Mesenchymal stem cell (in vitro differentiated cells and primary cell): ENCODE results near the gene PPP1R9A.

Experiments used
- DNase-seq: peaks from one replicate; pipeline ENCODE4 v3.0.0-alpha.2; 2013
- H2AFZ ChIP-seq: one replicate; pipeline ENCODE4 v1.6.1; 2013; ENCODE audit warnings: low read depth, mild to moderate bottlenecking, control low read depth, inconsistent platforms, low read length, moderate library complexity
- H2AK5ac ChIP-seq: 2 replicates; pipeline ENCODE4 v1.6.1; 2013; ENCODE audit warnings: low read length, moderate library complexity, mild to moderate bottlenecking, inconsistent platforms; ENCODE audit not compliant: severe bottlenecking
- H2BK120ac ChIP-seq: one replicate; pipeline ENCODE4 v1.6.1; 2013; ENCODE audit warnings: low read depth, mild to moderate bottlenecking, inconsistent platforms, low read length, moderate library complexity
- H2BK12ac ChIP-seq, 2 experiments: one replicate each; pipeline ENCODE4 v1.6.1; 2013; ENCODE audit warnings: inconsistent platforms in 2 of 2, low read length in 2 of 2, mild to moderate bottlenecking in 2 of 2, moderate library complexity in 2 of 2, control low read depth in 1 of 2
- H2BK15ac ChIP-seq: one replicate; pipeline ENCODE4 v1.6.1; 2013; ENCODE audit warnings: mild to moderate bottlenecking, low read depth, inconsistent platforms; ENCODE audit not compliant: poor library complexity, severe bottlenecking
- H2BK5ac ChIP-seq: 2 replicates; pipeline ENCODE4 v1.6.1; 2013; ENCODE audit warnings: low read depth, mild to moderate bottlenecking, low read length, control low read depth, inconsistent platforms; ENCODE audit not compliant: poor library complexity, severe bottlenecking
- H3K14ac ChIP-seq, 2 experiments: one replicate each; pipeline ENCODE4 v1.6.1; 2013; ENCODE audit warnings: inconsistent platforms in 2 of 2, low read length in 2 of 2, control low read depth in 1 of 2, mild to moderate bottlenecking in 1 of 2, moderate library complexity in 1 of 2
- H3K18ac ChIP-seq, 2 experiments: one replicate each; pipeline ENCODE4 v1.6.1; 2013; ENCODE audit warnings: inconsistent platforms in 2 of 2, low read length in 2 of 2, control low read depth in 1 of 2, low read depth in 1 of 2, mild to moderate bottlenecking in 1 of 2
- H3K23ac ChIP-seq, 2 experiments: one replicate each; pipeline ENCODE4 v1.6.1; 2013; ENCODE audit warnings: inconsistent platforms in 2 of 2, low read length in 2 of 2, mild to moderate bottlenecking in 2 of 2, moderate library complexity in 2 of 2, control low read depth in 1 of 2
- H3K27ac ChIP-seq: 2 replicates; pipeline ENCODE4 v1.5.1; 2013; ENCODE audit warnings: mild to moderate bottlenecking, moderate library complexity, low read length, control low read depth, inconsistent platforms; ENCODE audit not compliant: poor library complexity, severe bottlenecking
- H3K27me3 ChIP-seq, 2 experiments: 2 replicates each; pipeline versions ENCODE4 v1.6.1 to v1.7.0; 2013; ENCODE audit warnings: low read length in 2 of 2, mild to moderate bottlenecking in 2 of 2, moderate library complexity in 2 of 2, control low read depth in 1 of 2, inconsistent platforms in 1 of 2; ENCODE audit not compliant: control insufficient read depth in 1 of 2, insufficient read depth in 1 of 2
- H3K36me3 ChIP-seq, 2 experiments: 2 replicates each; pipeline versions ENCODE4 v1.6.1 to v1.7.0; 2013; ENCODE audit warnings: low read length in 2 of 2, control low read depth in 1 of 2, inconsistent platforms in 1 of 2, low read depth in 1 of 2, mild to moderate bottlenecking in 1 of 2; ENCODE audit not compliant: insufficient read depth in 2 of 2, control insufficient read depth in 1 of 2
- H3K4ac ChIP-seq, 2 experiments: one replicate each; pipeline ENCODE4 v1.6.1; 2013; ENCODE audit warnings: inconsistent platforms in 2 of 2, low read length in 2 of 2, mild to moderate bottlenecking in 2 of 2, moderate library complexity in 2 of 2, control low read depth in 1 of 2, low read depth in 1 of 2
- H3K4me1 ChIP-seq: 2 replicates; pipeline ENCODE4 v1.6.1; 2013; ENCODE audit warnings: low read depth, low read length, control low read depth; ENCODE audit not compliant: control insufficient read depth, insufficient read depth
- H3K4me2 ChIP-seq: 2 replicates; pipeline ENCODE4 v1.6.1; 2013; ENCODE audit warnings: low read length, mild to moderate bottlenecking, inconsistent platforms; ENCODE audit not compliant: poor library complexity, severe bottlenecking
- H3K4me3 ChIP-seq, 2 experiments: 2 replicates each; pipeline versions ENCODE4 v1.5.1 to v1.7.0; 2013; ENCODE audit warnings: low read length in 2 of 2, mild to moderate bottlenecking in 2 of 2, control low read depth in 1 of 2, low read depth in 1 of 2; ENCODE audit not compliant: insufficient read depth in 1 of 2
- H3K79me1 ChIP-seq: replicated peaks from 2 replicates; pipeline ENCODE4 v1.6.1; 2013; ENCODE audit warnings: mild to moderate bottlenecking, control low read depth, low read length, inconsistent platforms; ENCODE audit not compliant: poor library complexity, severe bottlenecking
- H3K9ac ChIP-seq: 2 replicates; pipeline ENCODE4 v1.7.0; 2013; ENCODE audit warnings: mild to moderate bottlenecking, low read length, moderate library complexity
- H3K9me3 ChIP-seq: 2 replicates; pipeline ENCODE4 v1.7.0; 2013; ENCODE audit warnings: mild to moderate bottlenecking, low read length; ENCODE audit not compliant: control insufficient read depth
- H4K8ac ChIP-seq: one replicate; pipeline ENCODE4 v1.6.1; 2013; ENCODE audit warnings: inconsistent platforms, mild to moderate bottlenecking, low read length, moderate library complexity
- H4K91ac ChIP-seq: one replicate; pipeline ENCODE4 v1.6.1; 2013; ENCODE audit warnings: mild to moderate bottlenecking, low read length, inconsistent platforms
- WGBS: methylation state at CpG from one replicate; pipeline ENCODE4 v1.1.7; 2013; ENCODE audit warnings: mixed read lengths; 5-methylcytosine and 5-hydroxymethylcytosine counted together

PPP1R9A gene

GRCh38 chr7:95324431-95324830 is 417.0 kb downstream of the PPP1R9A start, which contains the start of gene PON1:
Gene PON1, minus strand, starts transcription at chr7:95324532. Its CDS starts 57 bp downstream, at chr7:95324475.
- H3K27ac ChIP-seq = no peak within 1 kb of the TSS
- H3K4me3 ChIP-seq = no peak within 1 kb of the TSS
- H4K91ac ChIP-seq = no peak within 1 kb of the TSS
- no peak within 1 kb of the TSS for H3K9ac ChIP-seq
- H3K27me3 ChIP-seq = peaks cover 0 to 18% of the 10 kb centered on the region in 2 experiments
- H3K9me3 ChIP-seq = peaks cover 4% of the 10 kb centered on the region
- no peak within 1 kb of the TSS for H2AFZ ChIP-seq
- H3K4me2 ChIP-seq = no peak within 1 kb of the TSS
- H2BK120ac ChIP-seq = no peak within 1 kb of the TSS
- H3K14ac ChIP-seq = no peak within 1 kb of the TSS
- H2BK5ac ChIP-seq = no peak within 1 kb of the TSS
- 38% methylated on average over 17 of the region's 20 CpGs for WGBS
- no peak within 1 kb of the TSS for H3K18ac ChIP-seq
- H3K4ac ChIP-seq = no peak within 1 kb of the TSS
- H2BK15ac ChIP-seq = no peak within 1 kb of the TSS
- H3K4me1 ChIP-seq = peaks cover 4% of the 10 kb centered on the region
- no peaks in the 10 kb centered on the region for H3K79me1 ChIP-seq
- no peak within 1 kb of the TSS for H2BK12ac ChIP-seq
- no peak within 1 kb of the TSS for H4K8ac ChIP-seq
- no peak within 1 kb of the TSS for H2AK5ac ChIP-seq
- H3K23ac ChIP-seq = no peak within 1 kb of the TSS
- no peak for DNase-seq
- no peaks in the 10 kb centered on the region for H3K36me3 ChIP-seq

- H3K18ac ChIP-seq = no peak overlapping the region
- H3K4me2 ChIP-seq = no peak overlapping the region
- H2AK5ac ChIP-seq = no peak overlapping the region
- H3K4me1 ChIP-seq = peaks cover 4% of the 10 kb centered on the region
- no peak overlapping the region for H3K4me3 ChIP-seq
- no peaks in the 10 kb centered on the region for H3K79me1 ChIP-seq
- H3K9ac ChIP-seq = no peak overlapping the region
- no peak for DNase-seq
- no peak overlapping the region for H2BK12ac ChIP-seq
- no peak overlapping the region for H3K23ac ChIP-seq
- 81% methylated on average over 3 of the region's 3 CpGs for WGBS
- H4K8ac ChIP-seq = no peak overlapping the region
- H3K36me3 ChIP-seq = no peaks in the 10 kb centered on the region
- peaks cover 4% of the 10 kb centered on the region for H3K9me3 ChIP-seq
- no peak overlapping the region for H2AFZ ChIP-seq
- H3K4ac ChIP-seq = no peak overlapping the region
- no peak overlapping the region for H2BK120ac ChIP-seq
- H3K27me3 ChIP-seq = peaks cover 0 to 18% of the 10 kb centered on the region in 2 experiments
- H3K27ac ChIP-seq = no peak overlapping the region
- H2BK15ac ChIP-seq = no peak overlapping the region
- H3K14ac ChIP-seq = no peak overlapping the region
- H4K91ac ChIP-seq = no peak overlapping the region
- H2BK5ac ChIP-seq = no peak overlapping the region
Observed at GRCh38 chr7:95327356-95327755, 420.0 kb downstream of the PPP1R9A start.

- no peak overlapping the region for H2BK5ac ChIP-seq
- no peak overlapping the region for H2BK120ac ChIP-seq
- H4K8ac ChIP-seq = no peak overlapping the region
- H4K91ac ChIP-seq = no peak overlapping the region
- no peaks in the 10 kb centered on the region for H3K79me1 ChIP-seq
- no peaks in the 10 kb centered on the region for H3K4me1 ChIP-seq
- H2AFZ ChIP-seq = no peak overlapping the region
- H3K23ac ChIP-seq = no peak overlapping the region
- H3K4me2 ChIP-seq = peak overlapping the region; percentile 41
- peak overlapping the region in 1 of 2 experiments; percentile 75 for H3K4me3 ChIP-seq
- 82% methylated on average over 2 of the region's 4 CpGs for WGBS
- peaks cover 4% of the 10 kb centered on the region for H3K9me3 ChIP-seq
- H2AK5ac ChIP-seq = no peak overlapping the region
- no peak overlapping the region for H3K4ac ChIP-seq
- no peak overlapping the region for H2BK15ac ChIP-seq
- H2BK12ac ChIP-seq = no peak overlapping the region
- peak; percentile 20 for DNase-seq
- peak overlapping the region; percentile 73 for H3K9ac ChIP-seq
- no peak overlapping the region for H3K18ac ChIP-seq
- H3K36me3 ChIP-seq = no peaks in the 10 kb centered on the region
- H3K14ac ChIP-seq = no peak overlapping the region
- peaks cover 0 to under 1% of the 10 kb centered on the region in 2 experiments for H3K27me3 ChIP-seq
- H3K27ac ChIP-seq = peak overlapping the region; percentile 53
Observed at GRCh38 chr7:95330204-95330960, 423.0 kb downstream of the PPP1R9A start.

- peak overlapping the region in 1 of 2 experiments; percentile 75 for H3K4me3 ChIP-seq
- no peak overlapping the region for H3K23ac ChIP-seq
- H3K14ac ChIP-seq = no peak overlapping the region
- DNase-seq = no peak
- no peak overlapping the region for H3K4ac ChIP-seq
- no peak overlapping the region for H2AK5ac ChIP-seq
- no peak overlapping the region for H3K18ac ChIP-seq
- WGBS = 86% methylated on average over 1 of the region's 1 CpG
- H3K27me3 ChIP-seq = no peaks in the 10 kb centered on the region
- no peak overlapping the region for H2BK5ac ChIP-seq
- no peak overlapping the region for H2AFZ ChIP-seq
- H2BK15ac ChIP-seq = no peak overlapping the region
- H3K4me2 ChIP-seq = no peak overlapping the region
- H4K8ac ChIP-seq = no peak overlapping the region
- H2BK12ac ChIP-seq = no peak overlapping the region
- peak overlapping the region; percentile 73 for H3K9ac ChIP-seq
- H3K27ac ChIP-seq = no peak overlapping the region
- H3K4me1 ChIP-seq = peaks cover 3% of the 10 kb centered on the region
- peaks cover 4% of the 10 kb centered on the region for H3K9me3 ChIP-seq
- H3K36me3 ChIP-seq = no peaks in the 10 kb centered on the region
- H3K79me1 ChIP-seq = no peaks in the 10 kb centered on the region
- no peak overlapping the region for H2BK120ac ChIP-seq
- no peak overlapping the region for H4K91ac ChIP-seq
Observed at GRCh38 chr7:95330961-95331337, 423.6 kb downstream of the PPP1R9A start.
